ENCODE results near the gene SLC25A20. TPM values are rescaled to one million over a fixed set of nuclear protein-coding genes. Genes with fewer than 3 reads are reported as not detected.
A peak's percentile ranks its signal among the peaks of the same experiment; 100 is the strongest.

Gene SLC25A20
- total RNA-seq, 1 donor from 2014 or later: 10.9 TPM

DNA sequence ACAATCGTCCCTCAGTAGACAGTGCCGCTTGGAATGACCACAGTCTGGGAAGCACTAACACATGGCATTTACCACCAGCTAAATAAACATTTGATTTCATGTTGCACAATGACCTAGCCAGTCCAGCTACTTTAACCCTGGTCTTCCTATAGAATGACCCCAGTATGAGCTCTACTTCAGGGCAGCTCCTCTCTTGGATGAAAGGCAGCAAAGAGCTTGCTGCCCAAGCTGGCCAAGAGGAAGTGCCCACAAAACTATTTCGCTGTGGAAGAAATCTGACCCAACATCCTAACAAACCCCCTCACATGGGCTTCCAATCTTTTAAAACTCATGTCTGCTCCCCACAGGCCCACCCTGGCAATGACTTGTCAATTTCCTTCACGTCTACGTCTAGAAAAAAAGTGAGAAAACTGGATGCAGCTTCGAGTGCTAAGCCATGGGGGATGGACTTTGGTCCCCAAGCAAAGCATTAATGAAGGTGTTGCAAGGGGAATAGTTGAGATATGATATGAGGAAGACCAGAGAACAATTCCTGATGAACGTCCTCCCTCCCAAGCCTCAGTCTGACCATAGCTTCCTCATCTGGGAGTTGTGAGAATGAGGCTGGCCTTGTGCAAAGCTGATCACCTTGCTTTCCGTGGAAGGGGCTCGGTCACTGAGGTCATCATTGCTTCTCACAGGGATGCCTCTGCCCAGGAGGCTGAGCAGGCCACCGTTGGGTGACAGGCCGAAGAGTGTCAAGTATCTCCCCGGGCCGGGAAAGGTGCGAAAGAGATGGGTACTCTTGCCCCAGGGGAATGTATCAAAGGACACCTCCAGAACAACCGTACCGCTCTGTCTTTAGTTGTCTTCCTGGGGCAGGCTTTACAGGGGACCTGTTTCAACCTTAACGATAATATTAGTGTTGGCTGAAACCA lies 964 bp downstream of the SLC25A20 start:
- no peak for DNase-seq (ENCODE audit: low spot score)

DNA sequence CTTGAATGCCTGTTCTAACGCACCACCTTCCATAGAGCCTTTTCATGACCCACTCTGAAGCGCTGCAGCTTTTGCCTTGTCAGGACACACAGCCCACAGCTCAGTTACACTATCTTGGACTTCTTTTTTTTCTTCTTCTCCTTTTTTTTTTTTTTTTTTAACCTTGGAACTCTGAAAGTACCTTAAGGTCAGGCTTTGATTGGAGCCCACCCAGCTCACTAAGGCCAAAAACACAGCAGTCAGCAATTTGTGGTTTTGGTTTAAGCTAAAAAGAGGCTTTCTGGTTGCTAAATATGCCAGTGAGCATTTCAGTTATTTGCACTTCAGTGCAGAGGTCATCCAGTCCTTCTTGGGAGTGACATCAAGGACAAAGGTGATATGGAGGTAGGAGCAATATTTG lies 1.7 kb downstream of the SLC25A20 start:
- no peak for DNase-seq (ENCODE audit: low spot score)

DNA sequence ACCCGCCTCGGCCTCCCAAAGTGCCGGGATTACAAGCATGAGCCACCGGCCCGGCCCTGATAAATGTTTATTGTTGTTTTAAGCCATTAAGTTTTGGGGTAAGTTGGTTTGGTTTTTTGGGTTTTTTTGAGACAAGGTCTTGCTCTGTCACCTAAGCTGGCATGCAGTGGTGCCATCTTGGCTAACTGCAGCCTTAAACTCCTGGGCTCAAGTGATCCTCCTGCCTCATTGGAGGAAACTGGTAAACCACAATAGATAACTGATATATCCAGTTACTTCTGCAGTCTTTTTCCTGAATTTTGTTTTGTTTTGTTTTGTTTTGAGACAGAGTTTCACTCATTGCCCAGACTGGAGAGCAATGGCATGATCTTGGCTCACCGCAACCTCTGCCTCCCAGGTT lies 4.2 kb downstream of the SLC25A20 start:
- no peak for DNase-seq (ENCODE audit: low spot score)

DNA sequence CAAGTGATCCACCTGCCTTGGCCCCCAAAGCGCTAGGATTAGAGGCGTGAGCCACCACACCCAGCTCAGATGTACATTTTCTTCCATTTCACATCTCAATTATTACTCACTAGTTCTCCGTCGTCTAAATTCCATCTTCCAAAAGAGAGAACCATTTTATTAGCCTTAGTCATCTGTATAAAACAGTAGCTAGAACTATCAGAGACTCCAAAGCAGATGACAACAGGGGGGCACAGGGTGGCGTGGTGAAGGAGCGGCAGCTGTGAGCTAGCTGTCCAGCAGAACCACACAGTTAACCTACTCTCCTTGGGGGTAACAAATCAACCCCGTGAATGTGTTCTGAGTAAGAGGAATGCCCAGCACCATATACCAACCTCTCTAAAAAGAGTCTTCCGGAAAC lies 7.1 kb downstream of the SLC25A20 start:
- DNase-seq (ENCODE audit: low spot score): no peak

DNA sequence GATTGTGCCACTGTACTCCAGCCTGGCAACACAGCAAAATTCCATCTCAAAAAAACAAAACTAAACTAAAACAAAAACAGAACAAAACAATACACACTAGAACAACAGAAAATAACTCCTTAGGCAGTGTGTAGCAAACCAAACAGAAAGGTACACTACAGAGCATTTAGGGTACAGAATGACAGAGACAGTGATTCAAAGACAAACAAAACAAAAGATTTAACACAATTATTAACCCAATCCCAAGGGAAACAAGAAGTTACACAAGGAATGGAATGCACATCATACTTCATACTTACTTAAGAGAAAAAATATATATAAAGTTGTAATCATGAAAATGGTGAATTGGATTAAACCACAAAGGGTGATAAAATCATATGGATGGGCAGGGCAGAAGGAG lies 12.9 kb downstream of the SLC25A20 start:
- DNase-seq (ENCODE audit: low spot score): no peak

DNA sequence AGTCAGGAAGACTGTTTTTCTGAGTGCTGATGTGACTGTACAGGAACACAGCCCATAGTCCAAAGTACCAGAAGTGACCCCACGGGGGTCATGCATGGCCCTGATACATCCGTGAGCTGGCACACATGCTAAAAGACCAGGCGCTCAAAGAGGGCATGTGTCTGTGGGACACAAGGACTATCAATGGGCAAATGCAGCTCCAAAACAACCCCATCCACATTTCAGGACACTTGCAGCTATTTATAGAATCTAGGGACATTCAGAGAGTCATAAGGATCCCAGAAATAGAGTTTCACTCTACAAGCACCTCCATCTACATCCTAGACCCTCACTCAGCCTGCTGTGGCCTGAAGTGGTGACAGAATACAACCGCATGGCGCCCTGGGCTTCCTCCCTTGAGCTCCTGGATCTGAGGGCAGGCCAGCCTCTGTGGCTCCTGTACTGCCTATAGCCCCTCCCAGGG lies 17.0 kb downstream of the SLC25A20 start:
- DNase-seq (ENCODE audit: low spot score): no peak

DNA sequence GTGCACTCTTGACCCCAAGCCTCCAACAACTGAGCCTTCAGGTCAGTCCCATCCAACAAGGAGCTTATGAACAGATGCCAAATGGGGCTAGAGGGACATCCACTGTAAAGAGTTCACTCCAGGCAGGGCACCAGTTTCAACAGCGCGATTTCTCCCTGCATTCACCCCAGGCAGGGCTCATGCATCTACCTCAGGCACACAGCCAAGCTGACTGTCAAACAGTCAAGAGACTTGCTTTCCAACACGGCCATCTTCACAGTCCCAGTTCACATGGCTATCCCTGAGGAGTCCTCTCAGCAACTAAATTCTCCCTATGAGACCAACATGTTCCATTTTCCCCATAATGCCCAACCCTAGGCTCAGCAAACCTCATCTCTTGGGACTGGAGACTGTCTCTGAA lies 17.7 kb downstream of the SLC25A20 start:
- no peak for DNase-seq (ENCODE audit: low spot score)

DNA sequence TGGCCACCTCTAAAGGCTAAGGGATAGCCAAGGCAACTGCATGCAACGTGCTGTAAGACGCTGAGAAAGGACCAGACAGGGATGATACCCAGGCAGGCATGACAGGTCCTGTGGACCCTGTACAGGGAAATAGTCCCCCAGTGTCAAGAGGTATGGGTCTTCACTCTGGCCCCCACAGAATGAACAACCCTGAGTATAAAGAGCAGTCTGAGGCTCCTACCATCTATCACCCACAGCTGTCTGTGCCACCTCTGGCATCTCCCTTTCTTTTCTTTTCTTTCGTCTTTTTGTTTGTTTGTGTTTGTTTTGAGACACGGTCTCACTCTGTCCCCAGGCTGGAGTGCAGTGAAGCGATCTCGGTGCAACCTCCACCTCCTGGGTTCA lies 18.7 kb downstream of the SLC25A20 start:
- no peak for DNase-seq (ENCODE audit: low spot score)

DNA sequence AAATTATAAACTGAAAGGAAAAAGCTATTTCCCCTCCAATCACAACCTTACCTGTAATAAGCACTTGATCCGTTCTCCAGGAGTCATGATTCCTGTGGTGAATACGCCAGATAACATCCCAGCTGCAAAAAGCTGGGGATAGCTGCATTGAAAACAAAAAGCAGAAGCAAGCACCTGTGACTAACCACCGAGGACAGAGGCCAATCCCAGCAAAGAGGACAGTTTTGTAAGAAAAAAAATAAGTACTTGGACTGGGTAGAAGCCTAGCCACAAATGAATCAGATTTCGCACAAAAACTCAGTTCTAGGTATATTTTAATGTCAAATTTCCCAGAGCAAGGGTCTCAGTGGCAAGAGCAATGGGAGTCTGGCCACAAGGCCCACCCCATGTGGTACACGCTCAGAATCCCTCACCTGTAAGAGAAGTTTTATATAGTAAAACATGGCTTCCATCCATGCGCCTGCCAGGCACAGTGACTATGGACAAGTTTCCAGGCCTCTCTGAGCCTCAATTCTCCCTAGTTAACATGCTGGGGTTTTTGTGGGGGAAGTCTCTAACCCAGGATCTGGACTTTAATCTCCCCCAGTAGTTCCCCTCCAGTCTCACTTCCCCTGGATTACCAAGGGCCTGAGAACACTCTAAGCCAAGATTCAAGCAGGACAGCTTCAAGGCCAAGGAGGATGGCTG lies 19.2 kb downstream of the SLC25A20 start:
- DNase-seq (ENCODE audit: low spot score): no peak

DNA sequence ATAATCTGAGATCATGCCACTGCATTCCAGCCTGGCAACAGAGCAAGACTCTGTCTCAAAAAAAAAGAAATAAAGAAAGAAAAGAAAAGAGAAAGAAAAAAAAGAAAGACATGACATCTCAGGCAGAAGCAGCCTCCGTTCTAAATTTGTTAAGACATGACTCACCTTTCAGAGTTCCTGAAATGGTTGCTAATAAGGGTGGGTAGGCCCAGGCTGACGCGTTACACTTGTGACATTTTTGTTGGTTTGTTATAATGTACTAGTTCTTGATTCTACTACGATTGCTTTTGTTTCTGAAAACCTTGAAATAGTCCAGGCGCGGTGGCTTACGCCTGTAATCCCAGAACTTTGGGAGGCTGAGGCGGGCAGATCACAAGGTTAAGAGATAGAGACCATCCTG lies 21.0 kb downstream of the SLC25A20 start:
- DNase-seq (ENCODE audit: low spot score): no peak

DNA sequence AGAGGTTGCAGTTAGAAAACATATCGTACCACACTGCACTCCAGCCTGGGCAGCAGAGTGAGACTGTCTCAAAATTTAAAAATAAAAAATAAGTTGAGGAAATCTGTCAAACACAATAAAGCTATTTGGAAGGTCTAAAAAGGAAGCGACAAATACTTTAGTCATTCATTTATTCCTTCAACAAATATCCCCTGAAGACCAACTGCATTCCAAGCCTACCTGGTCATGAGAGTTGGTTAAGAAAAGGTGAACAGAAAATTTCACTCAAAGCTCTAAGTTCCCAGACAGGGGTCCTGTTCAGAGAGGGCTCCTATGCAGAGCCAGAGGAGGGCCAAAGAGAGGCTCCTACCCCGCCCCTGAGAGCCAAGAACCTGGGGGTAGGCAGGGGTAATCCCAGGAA lies 35.6 kb downstream of the SLC25A20 start:
- no peak for DNase-seq (ENCODE audit: low spot score)

DNA sequence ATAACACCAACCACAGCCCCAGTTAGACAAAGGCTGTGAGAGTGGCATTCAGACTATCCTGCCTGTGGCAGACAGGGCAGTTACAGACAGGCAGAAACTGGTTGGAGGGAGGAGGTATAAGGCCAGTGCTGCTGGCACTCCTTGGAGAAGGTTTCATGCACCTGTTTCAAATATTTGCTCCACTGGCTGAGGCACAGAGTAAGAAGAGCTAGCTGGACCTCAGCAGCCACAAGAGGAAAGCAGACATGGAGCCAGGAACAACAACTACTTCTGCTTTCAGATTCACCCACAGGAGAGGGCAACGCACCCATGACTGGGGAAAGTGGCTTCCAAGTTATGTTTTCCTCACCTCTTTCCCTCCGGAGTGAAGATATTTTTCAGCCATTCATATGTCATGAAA lies 39.5 kb downstream of the SLC25A20 start:
- no peak for DNase-seq (ENCODE audit: low spot score)

DNA sequence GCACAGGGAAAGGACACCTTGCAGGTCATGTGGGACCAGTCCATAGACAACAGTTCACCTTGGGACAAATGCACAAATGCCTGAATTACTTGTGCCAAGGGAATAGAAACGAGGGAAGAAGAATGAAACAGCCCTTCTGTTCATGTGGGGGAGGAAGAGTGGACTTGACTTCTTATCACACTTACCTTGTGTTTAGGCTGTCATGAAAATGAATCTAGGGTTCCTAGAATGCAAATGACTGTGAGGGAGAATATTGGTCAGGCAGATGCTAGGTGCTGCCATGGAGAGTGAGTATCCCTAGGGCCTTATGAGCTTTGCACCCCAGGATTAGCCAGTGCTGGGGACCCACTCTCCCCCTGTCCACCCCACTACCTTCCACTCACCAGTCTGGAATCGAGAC lies 40.0 kb downstream of the SLC25A20 start:
- no peak for DNase-seq (ENCODE audit: low spot score)

DNA sequence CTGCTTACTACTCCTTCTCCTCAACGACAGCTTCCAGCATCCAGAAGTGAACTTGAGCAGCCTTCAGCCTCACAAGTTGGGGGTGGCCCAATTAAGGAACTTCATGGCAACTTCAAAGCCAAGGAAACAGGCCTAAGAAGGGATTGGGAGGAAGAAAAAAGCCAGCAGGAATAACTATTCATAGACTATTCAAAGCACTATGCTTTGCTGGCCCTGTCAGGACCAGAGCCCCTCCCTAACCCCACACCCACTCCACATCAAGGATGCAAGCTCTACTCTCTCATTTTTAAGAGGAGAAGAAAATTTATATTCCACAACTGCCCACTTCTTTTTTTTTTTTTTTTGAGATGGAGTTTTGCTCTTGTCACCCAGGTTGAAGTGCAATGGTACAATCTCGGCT lies 41.0 kb downstream of the SLC25A20 start:
- no peak for DNase-seq (ENCODE audit: low spot score)

DNA sequence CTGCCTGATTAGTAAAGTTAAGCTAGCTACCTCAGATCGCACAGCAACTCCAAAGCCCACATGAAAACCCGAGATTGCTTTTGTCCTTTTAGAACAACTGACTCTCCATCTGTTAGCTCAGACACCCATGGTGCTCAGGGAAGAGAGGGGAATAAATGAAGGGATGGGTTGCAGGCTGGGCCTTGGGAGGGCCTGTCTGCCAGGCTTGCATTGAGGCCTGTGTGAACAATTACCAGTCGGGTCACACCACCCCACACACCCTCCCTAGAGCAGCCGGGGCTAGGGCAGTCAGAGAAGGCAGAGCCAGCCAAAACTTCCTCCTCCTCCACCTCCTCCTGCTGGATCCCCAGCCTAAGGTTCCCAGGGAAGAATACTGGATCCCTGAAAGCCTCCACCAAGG lies 42.2 kb downstream of the SLC25A20 start:
- DNase-seq (ENCODE audit: low spot score): no peak

DNA sequence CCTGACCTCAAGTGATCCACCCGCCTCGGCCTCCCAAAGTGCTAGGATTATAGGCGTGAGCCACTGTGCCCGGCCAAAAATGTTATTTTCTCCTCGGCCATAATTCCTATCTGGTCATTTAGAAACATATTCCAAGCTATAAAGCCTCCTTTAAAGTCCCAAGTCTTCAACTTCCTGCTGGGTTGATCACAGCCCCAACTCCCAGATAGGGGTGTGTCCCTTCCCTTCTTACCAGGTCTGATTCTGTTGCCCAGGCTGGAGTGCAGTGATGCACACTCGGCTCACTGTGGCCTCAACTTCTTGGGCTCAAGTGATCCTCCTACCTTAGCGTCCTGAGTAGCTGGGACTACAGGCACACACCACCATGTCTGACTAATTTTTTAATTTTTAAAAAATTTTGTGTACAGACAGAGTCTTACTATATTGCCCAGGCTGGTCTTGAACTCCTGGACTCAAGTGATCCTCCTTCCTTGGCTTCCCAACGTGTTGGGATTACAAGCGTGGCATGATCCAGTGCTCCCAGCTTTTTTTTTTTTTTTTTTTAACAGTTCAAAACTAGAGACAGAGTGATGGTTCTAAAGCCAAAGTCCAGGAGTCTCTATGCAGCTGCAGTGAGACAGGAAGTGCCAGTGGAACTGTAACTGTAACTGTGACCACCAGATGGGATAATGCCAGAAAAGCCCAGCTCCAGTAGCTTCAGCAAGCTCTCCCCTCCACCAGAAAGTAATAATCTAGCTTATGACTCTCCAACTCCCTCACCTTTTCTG lies 42.8 kb downstream of the SLC25A20 start:
- DNase-seq (ENCODE audit: low spot score): no peak

DNA sequence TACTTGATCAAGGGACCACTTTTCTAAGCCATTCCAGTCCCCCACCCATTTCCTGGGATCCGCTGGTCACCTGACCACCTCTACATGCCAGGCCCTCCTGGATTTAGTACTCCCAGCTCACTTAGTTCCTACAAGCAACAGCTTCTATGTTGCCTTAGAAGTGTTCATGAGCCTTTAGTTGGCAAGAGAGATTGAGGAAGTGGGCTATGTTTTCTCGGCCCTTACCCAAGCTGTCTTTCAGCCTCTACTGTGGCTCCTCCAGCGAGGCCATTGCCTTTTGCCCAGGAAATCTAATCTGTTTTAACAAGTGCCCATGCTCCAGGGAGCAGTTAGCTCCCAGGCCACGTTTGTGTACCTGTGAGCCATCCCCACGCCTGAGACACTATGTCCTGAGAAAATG lies 46.5 kb downstream of the SLC25A20 start:
- DNase-seq (ENCODE audit: low spot score): no peak

DNA sequence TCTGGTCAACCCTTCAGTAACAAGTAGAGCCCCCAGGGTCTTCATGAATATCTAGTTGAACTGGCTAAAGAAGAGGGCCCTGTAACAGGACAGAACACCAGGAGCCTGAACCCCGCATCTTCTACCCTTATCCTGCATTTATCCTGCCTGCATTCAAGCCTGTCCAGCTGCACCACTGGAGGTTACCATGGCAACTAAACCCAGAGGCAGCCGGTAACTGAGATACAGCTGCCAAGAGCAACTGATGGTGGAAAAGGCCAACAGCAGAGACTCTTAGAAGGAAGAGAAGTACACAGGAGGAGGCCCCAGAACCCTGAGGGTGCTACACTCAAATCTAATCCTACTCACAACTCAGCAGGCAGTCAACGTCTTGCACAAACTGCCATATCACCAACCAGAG lies 47.3 kb downstream of the SLC25A20 start:
- DNase-seq (ENCODE audit: low spot score): no peak

DNA sequence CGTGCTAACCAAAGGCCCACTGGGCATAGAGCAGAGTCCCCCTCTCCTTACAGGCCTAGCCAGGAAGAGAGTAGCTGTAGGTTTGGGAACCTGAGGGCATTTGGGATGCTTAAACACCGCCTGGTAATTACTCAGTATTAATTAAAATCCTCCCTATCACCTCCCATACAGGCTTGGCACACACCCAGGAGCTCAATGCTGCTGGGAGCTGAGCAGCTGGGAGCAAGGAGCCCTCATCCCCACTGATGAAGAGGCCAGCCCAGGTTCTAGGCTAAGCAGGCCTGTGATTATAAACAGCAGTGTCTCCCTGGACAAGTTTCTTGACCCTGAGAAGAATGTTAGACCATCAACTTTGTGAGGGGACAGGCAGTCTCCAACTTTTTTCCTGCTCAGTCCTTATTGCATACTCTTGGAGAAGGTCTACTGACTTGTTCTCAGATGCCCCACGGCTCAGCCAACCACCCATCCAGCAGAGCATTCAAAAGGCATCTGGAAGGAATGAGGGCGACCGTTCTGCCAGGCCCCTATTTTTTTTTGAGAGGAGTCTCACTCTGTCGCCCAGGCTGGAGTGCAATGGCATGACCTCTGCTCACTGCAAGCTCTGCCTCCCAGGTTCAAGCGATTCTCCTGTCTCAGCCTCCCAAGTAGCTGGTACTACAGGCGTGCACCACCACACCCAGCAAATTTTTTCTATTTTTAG lies 49.7 kb downstream of the SLC25A20 start:
- no peak for DNase-seq (ENCODE audit: low spot score)

DNA sequence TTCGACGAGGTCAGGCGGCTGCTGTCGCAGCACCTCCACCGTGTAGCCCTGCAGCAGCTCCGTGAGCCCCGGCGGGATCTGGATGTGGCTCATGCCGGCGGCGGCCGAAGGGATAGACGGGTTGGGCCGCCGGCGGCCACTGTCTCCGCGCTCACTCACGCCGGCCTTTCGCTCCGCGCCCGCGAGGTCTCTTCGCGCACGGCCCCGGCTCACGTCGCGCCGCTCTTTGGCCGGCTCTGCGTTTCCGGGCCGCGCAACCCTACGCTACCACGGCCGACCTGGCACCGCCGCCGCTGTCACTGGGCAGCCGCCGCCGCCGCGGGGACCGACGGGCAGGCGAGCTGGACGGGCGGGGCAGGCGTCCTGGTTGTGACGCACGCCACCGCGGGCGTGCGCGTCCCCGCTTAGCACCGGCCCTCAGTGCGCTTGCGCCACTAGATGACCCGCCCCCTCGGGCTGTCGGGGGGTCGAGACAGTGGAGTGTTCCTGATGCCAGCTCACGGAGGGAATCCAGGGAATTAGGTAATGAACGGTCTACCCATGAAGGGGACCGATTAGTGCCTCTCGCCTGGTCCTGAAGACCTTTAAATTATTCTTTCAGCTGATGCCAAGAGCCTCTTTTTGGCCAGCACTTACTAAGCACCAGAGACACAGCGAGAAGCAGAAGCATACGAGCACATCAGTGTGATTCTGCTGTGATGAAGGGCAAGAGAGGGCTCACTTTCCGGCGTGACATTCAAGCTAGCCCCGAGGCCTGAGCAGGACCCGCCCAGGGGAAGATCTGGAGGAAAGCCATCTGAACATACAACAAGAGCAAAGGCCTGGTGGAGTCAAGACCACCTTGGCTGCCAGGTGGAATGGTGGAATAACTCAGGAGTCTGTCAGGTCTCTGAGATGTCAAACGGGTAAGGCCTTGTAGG lies 50.9 kb downstream of the SLC25A20 start, which contains the start of gene PRKAR2A:
Gene PRKAR2A (minus strand): TSS at position 371 of the 920 bp plus-strand sequence. CDS start 278 bp downstream, at position 93.
- DNase-seq (ENCODE audit: low spot score): peak; percentile 86

Measured in ureter (tissue), 1 donor.